GM19099 (cell line): ENCODE measurements around the gene CD27.
A peak's percentile ranks its signal among the peaks of the same experiment; 100 is the strongest.

Experiments used
- POLR2A ChIP-seq: IDR thresholded peaks from 3 replicates; pipeline ENCODE4 v1.6.1; 2011; ENCODE audit warnings: low read depth; ENCODE audit not compliant: insufficient read length; ENCODE audit errors: extremely low read depth

Gene CD27

DNA sequence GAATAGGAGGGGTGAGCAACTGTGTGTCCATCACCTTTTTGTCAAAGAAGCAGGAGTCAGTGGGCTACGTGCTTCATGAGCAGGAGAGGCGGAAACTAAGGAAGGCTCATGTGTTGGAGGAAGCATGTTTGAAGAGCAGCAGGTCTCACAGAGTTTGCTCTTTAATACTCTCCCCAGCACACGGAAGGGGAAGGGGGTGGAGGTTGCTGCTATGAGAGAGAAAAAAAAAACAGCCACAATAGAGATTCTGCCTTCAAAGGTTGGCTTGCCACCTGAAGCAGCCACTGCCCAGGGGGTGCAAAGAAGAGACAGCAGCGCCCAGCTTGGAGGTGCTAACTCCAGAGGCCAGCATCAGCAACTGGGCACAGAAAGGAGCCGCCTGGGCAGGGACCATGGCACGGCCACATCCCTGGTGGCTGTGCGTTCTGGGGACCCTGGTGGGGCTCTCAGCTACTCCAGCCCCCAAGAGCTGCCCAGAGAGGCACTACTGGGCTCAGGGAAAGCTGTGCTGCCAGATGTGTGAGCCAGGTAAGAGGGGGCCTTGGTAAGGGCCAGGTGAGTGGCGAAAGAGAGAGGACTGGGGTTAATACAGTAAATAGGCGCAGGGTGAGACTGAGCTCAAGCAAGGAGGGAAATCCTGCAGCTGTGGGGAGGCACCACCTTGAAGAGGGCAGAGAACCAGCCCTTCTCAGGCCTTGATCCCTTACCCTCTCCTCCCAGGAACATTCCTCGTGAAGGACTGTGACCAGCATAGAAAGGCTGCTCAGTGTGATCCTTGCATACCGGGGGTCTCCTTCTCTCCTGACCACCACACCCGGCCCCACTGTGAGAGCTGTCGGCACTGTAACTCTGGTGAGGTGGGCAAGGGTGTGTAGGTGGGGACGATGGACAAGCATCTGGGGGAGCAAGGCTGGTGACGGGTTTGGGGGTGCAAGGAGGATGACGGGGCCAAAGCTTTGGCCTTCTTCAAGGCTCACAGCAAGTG, at the start of gene CD27:
Gene CD27 (plus strand): TSS at position 252 of the 985 bp plus-strand sequence. CDS start 141 bp downstream, at position 393.
- TF ChIP-seq POLR2A, result no peak

GRCh38 chr12:6396031-6396430, 48.7 kb upstream of the CD27 start:
- no peak for TF ChIP-seq POLR2A

DNA sequence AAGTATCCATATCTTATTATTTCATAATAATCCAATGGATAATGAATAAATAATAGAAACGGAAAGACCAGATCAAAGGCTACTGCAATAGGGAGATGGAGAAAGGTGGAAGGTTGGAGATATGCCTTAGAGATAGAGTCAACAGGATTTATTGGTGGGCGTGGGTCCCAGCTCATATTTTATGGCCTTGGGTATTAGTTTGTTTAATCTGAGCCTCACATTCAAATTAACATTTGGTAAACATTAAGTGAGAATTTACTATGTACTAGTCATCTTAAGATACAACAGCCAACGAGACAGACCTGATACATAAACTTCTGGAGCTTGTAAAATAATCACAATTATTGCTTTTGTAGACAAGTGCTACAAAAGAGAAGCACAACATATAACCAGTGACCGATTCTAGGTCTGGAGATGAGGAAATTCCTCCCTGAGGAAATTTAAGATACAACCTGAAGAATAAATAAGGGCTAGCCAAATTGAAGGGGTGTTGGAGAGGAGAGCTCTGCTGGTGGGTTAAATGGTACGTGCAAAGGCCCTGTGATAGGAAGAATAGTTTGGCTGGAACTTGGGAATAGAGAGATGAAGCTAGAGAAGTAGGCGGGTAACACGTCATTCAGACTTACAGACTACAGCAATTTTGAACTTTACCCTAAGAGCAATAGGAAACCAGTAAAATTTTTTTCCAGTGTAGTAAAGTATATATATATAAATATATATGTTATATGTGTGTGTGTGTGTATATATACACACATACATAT, 44.7 kb upstream of the CD27 start:
- TF ChIP-seq POLR2A, result no peak

- no peak for TF ChIP-seq POLR2A
These were observed 40.4 kb upstream of the CD27 start for GRCh38 chr12:6404390-6404789.

DNA sequence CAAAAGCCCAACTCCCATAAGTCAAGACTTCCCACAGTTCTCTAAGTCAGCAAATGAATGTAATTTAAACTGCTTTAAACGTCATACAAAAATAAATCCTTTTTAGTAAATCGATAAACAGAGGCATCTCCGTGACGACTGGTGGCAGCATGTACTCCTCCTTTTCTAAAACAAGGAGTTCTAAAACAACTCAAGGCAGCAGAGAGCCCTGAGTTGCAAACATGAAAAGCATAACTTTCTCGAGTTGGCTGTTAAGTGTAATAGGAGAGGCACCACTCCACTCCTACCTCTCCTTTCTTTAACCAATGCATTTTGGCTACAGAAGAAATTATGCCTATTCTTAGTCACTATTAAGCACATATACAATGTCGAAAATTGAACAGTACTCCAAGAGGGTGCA, 38.8 kb upstream of the CD27 start:
- TF ChIP-seq POLR2A, result no peak

DNA sequence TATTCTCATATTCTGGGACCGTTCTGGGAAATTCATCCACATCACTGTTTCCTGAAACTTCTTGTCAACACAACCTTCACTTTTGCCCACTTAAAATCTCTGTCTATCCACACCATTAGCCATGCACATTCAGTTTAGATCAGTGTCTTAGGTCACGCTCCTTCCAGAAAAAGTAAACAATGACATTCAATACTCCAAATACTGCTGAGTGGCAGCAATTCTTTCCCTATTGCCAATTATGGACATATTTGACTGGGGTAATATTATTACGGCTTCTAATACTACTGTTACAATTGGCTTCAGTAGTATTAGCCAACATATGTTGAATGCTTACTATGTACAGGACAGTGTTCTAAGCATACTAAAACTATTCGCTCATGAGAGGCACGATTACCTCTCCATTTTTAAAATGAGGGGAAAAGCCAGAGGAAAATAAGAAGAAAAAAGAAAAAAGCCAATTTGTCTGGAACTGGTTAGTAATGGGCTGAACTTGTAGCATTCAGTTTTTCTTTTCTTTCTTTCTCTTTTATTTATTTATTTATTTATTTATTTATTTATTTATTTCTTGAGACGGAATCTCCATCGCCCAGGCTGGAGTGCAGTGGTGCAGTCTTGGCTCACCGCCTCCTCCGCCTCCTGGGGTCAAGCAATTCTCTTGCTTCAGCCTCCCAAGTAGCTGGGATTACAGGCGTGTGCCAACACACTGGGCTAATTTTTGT, 37.4 kb upstream of the CD27 start:
- no peak for TF ChIP-seq POLR2A

DNA sequence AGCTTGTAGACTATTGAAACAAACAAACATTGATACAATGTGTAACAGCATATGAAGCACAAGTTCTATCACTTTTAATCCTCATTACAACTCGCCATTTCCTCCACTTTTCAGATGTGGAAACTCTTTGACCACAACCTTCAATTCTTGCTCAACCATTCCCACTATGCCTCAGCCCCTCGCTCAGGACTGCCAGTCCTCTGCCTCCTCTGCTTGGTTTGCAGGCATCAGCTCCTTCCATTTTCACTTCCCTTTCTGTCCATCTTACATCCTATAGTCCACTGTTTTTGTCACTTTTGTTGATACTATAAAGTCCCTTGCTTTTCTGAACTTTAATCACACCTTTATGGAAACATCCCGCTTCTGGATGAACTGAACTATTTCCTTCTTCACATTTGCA, 28.2 kb upstream of the CD27 start:
- no peak for TF ChIP-seq POLR2A

DNA sequence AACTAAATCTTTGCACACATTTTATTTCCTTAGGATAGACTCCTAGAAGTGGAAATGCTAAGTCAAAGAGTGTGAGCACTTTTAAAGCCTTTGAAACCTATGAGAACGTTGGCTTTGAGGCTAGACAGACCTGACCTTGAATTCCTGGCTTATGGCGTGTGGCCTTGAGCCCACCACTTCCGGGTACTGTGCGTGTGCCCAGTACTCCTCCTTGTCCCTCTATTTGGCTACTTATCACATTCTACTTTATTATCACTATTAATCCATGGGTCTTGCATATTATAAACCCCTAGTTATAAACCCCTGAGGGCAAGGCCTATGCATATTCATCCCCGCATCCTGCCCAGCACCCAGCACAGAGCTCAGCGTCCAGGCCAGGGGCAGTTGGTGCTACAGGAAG, 26.0 kb upstream of the CD27 start:
- no peak for TF ChIP-seq POLR2A

- TF ChIP-seq POLR2A, result no peak
These were observed 24.4 kb upstream of the CD27 start for GRCh38 chr12:6420364-6420763.

GRCh38 chr12:6423267-6424007, 21.3 kb upstream of the CD27 start:
- peak; percentile 36 for TF ChIP-seq POLR2A

GRCh38 chr12:6424008-6424347, 20.8 kb upstream of the CD27 start:
- TF ChIP-seq POLR2A, result no peak

DNA sequence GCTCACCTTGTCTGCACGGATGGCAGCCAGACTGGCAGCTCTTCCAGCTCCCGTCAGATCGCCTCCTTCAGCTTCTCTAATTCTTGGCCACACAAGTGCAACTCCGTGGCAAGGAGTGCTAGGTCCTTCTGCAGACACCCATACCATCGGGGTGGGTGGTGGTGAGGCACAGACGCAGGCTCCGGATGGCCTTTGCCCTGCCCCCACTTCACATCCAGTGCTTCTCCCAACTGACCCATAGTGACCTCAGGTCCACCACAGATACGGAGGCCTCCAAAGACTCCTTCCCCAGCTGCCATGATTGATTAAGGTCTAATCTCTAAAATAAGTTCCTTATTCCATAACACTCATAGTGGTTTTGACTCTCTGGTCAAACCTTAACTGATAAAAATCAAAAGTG, 19.9 kb upstream of the CD27 start:
- no peak for TF ChIP-seq POLR2A

GRCh38 chr12:6425590-6426531, 18.9 kb upstream of the CD27 start:
- TF ChIP-seq POLR2A, result no peak
